Heart left ventricle (tissue), 13 donors: Measurements from ENCODE around the gene HDAC4.

Experiments used
- CTCF ChIP-seq, 12 donors: fragments of 200-600 bp; sonication (generic) in 4 of 12; IDR thresholded peaks; one replicate each; pipeline versions ENCODE4 v1.5.0 to v1.8.0; 2018 to 2022; ENCODE audit warnings: antibody characterized with exemption in 12 of 12, mild to moderate bottlenecking in 5 of 12
- POLR2A ChIP-seq, 2 donors: fragments of 450-650 bp; IDR thresholded peaks; one replicate each; pipeline ENCODE4 v1.6.1; 2017; ENCODE audit warnings: antibody characterized with exemption in 2 of 2, mild to moderate bottlenecking in 2 of 2, moderate library complexity in 2 of 2
- donor health status: ischemic (EF 13 %, LVEDD 7.1; RV severe dilation, severe dysfunction).
- donor health status: DM: no; HTN: yes; CAD: no.
- donor health status: DM: no; HTN: no; CAD: no.
- donor health status: ischemic (EF 25% LVEDD 6.9; RV normal size, moderate dysfunction).
- donor health status: ischemic (EF 25% LVEDD 5.7; RV mildly dilated, moderate dysfunction).
- donor health status: ischemic (EF 35%, LVEDD 5.7; RV mildly dilated, moderate dysfunction).
- donor health status: nonischemic (EF 11% LVEDD 7.7; RV severe dilation, severe dysfunction).
- donor health status: DM: yes; HTN: yes; CAD: no.
- donor health status: PGD.
- donor health status: ischemic (EF 29% LVEDD 5.4; RV normal size, mild dysfunction).
- donor health status: nonischemic (EF 23%, LVEDD 6.1; RV moderate dilation, normal function).

GRCh38 chr2:239436669-239437335 lies 36.0 kb upstream of the HDAC4 start:
- TF ChIP-seq CTCF (IDR thresholded peaks at IDR 0.05) (no peak), POLR2A (IDR thresholded peaks at IDR 0.05) (no peak)
